H9 (cell line): ENCODE data around the gene SMYD4. TPM values are rescaled to one million over a fixed set of nuclear protein-coding genes. Genes with fewer than 3 reads are reported as not detected.

ENCODE experiments used
- DNase-seq: peaks from one replicate; pipeline ENCODE4 v3.0.0-alpha.2; 2017
- H2AFZ ChIP-seq: one replicate; pipeline ENCODE4 v1.6.1; 2013; ENCODE audit warnings: mild to moderate bottlenecking, low read length, control low read depth, moderate library complexity
- H2AK5ac ChIP-seq: 2 replicates; pipeline ENCODE4 v1.6.1; 2013; ENCODE audit warnings: low read length, control low read depth, mixed read lengths; ENCODE audit not compliant: insufficient read length
- H2BK120ac ChIP-seq: one replicate; pipeline ENCODE4 v1.6.1; 2013; ENCODE audit warnings: low read depth, mild to moderate bottlenecking, low read length, control low read depth, inconsistent platforms; ENCODE audit not compliant: poor library complexity, severe bottlenecking
- H2BK12ac ChIP-seq: 2 replicates; pipeline ENCODE4 v1.6.1; 2013; ENCODE audit warnings: low read length, control low read depth, mixed read lengths, low read depth; ENCODE audit not compliant: insufficient read length
- H2BK15ac ChIP-seq: 2 replicates; pipeline ENCODE4 v1.6.1; 2013; ENCODE audit warnings: low read depth, low read length, control low read depth
- H2BK20ac ChIP-seq: one replicate; pipeline ENCODE4 v1.6.1; 2013; ENCODE audit warnings: low read depth, mild to moderate bottlenecking, low read length, control low read depth, inconsistent platforms; ENCODE audit not compliant: poor library complexity, severe bottlenecking
- H2BK5ac ChIP-seq: 2 replicates; pipeline ENCODE4 v1.6.1; 2013; ENCODE audit warnings: low read length, control low read depth, mixed read lengths; ENCODE audit not compliant: insufficient read length
- H3K14ac ChIP-seq: 2 replicates; pipeline ENCODE4 v1.6.1; 2013; ENCODE audit warnings: low read length, control low read depth; ENCODE audit not compliant: insufficient read depth
- H3K18ac ChIP-seq: 2 replicates; pipeline ENCODE4 v1.6.1; 2013; ENCODE audit warnings: low read depth, mild to moderate bottlenecking, mixed read lengths, low read length, control low read depth; ENCODE audit not compliant: insufficient read length
- H3K23ac ChIP-seq: 2 replicates; pipeline ENCODE4 v1.6.1; 2013; ENCODE audit warnings: low read length, control low read depth, mixed read lengths, low read depth; ENCODE audit not compliant: insufficient read length
- H3K23me2 ChIP-seq: 2 replicates; pipeline ENCODE4 v1.6.1; 2013; ENCODE audit warnings: low read depth, mild to moderate bottlenecking, mixed read lengths, low read length, control low read depth; ENCODE audit not compliant: insufficient read length, poor library complexity, severe bottlenecking
- H3K27ac ChIP-seq: 2 replicates; pipeline ENCODE4 v1.5.1; 2013; ENCODE audit warnings: low read length, control low read depth, mixed read lengths, low read depth; ENCODE audit not compliant: insufficient read length
- H3K27me3 ChIP-seq: 2 replicates; pipeline ENCODE4 v1.6.1; 2013; ENCODE audit warnings: low read length, control low read depth, inconsistent platforms; ENCODE audit not compliant: insufficient read depth
- H3K4ac ChIP-seq: 2 replicates; pipeline ENCODE4 v1.6.1; 2013; ENCODE audit warnings: low read depth, mild to moderate bottlenecking, control low read depth, inconsistent platforms, low read length, moderate library complexity
- H3K4me1 ChIP-seq: 2 replicates; pipeline ENCODE4 v1.6.1; 2013; ENCODE audit warnings: low read length, control low read depth, inconsistent platforms; ENCODE audit not compliant: insufficient read depth
- H3K4me2 ChIP-seq: 2 replicates; pipeline ENCODE4 v1.6.1; 2013; ENCODE audit warnings: low read length, control low read depth, mixed read lengths; ENCODE audit not compliant: insufficient read length, insufficient read depth
- H3K56ac ChIP-seq: 2 replicates; pipeline ENCODE4 v1.6.1; 2013; ENCODE audit warnings: low read depth, mild to moderate bottlenecking, mixed read lengths, low read length, control low read depth; ENCODE audit not compliant: insufficient read length
- H3K79me1 ChIP-seq: 2 replicates; pipeline ENCODE4 v1.6.1; 2013; ENCODE audit warnings: low read depth, mild to moderate bottlenecking, moderate library complexity, low read length, control low read depth, inconsistent platforms; ENCODE audit not compliant: insufficient read depth, poor library complexity, severe bottlenecking
- H3K79me2 ChIP-seq: 2 replicates; pipeline ENCODE4 v1.6.1; 2013; ENCODE audit warnings: low read length, control low read depth, inconsistent platforms; ENCODE audit not compliant: insufficient read depth
- H3K9ac ChIP-seq: 2 replicates; pipeline ENCODE4 v1.6.1; 2013; ENCODE audit warnings: low read length, control low read depth, mixed read lengths; ENCODE audit not compliant: insufficient read length; ENCODE audit errors: extremely low read depth
- H3K9me3 ChIP-seq: one replicate; pipeline ENCODE4 v1.6.1; 2013; ENCODE audit warnings: low read depth, low read length, inconsistent platforms; ENCODE audit not compliant: control insufficient read depth
- H3T11ph ChIP-seq: one replicate; pipeline ENCODE4 v1.6.1; 2013; ENCODE audit warnings: mild to moderate bottlenecking, low read length, control low read depth, inconsistent platforms
- H4K20me1 ChIP-seq: one replicate; pipeline ENCODE4 v1.6.1; 2013; ENCODE audit not compliant: control insufficient read depth, insufficient read length, insufficient read depth
- H4K5ac ChIP-seq: 2 replicates; pipeline ENCODE4 v1.6.1; 2013; ENCODE audit warnings: low read depth, mild to moderate bottlenecking, mixed read lengths, low read length, control low read depth; ENCODE audit not compliant: insufficient read length
- H4K8ac ChIP-seq: replicated peaks from 2 replicates; pipeline ENCODE4 v1.6.1; 2013; ENCODE audit warnings: low read length, control low read depth, mixed read lengths, low read depth; ENCODE audit not compliant: insufficient read length
- H4K91ac ChIP-seq: 2 replicates; pipeline ENCODE4 v1.6.1; 2013; ENCODE audit warnings: low read depth, mild to moderate bottlenecking, moderate library complexity, mixed read lengths, low read length, control low read depth; ENCODE audit not compliant: insufficient read length
- H3K27ac Mint-ChIP-seq, 3 experiments: 2 replicates in 2 of 3; 3 replicates in 1 of 3; pipeline ENCODE4 v1.8.0; 2020 to 2021; ENCODE audit warnings: mixed read lengths in 3 of 3, mild to moderate bottlenecking in 1 of 3, moderate library complexity in 1 of 3
- H3K27me3 Mint-ChIP-seq: 2 replicates; pipeline ENCODE4 v1.8.0; 2021; ENCODE audit warnings: low read depth, mild to moderate bottlenecking, moderate library complexity, mixed read lengths
- H3K36me3 Mint-ChIP-seq, 3 experiments: 2 replicates in 2 of 3; 3 replicates in 1 of 3; pipeline ENCODE4 v1.8.0; 2020 to 2021; ENCODE audit warnings: low read depth in 3 of 3, mixed read lengths in 3 of 3; ENCODE audit not compliant: insufficient read depth in 1 of 3
- H3K4me1 Mint-ChIP-seq, 2 experiments: 2 replicates each; pipeline ENCODE4 v1.8.0; 2020; ENCODE audit warnings: mixed read lengths in 2 of 2
- H3K4me3 Mint-ChIP-seq, 2 experiments: 2 replicates in 1 of 2; 3 replicates in 1 of 2; pipeline ENCODE4 v1.8.0; 2020 to 2021; ENCODE audit warnings: mild to moderate bottlenecking in 2 of 2, mixed read lengths in 2 of 2, moderate library complexity in 1 of 2
- H3K9me3 Mint-ChIP-seq, 2 experiments: 2 replicates in 1 of 2; 3 replicates in 1 of 2; pipeline ENCODE4 v1.8.0; 2020; ENCODE audit warnings: mild to moderate bottlenecking in 2 of 2, mixed read lengths in 2 of 2, moderate library complexity in 1 of 2
- WGBS: extraction: QIAGEN DNeasy Blood & Tissue Kit; methylation state at CpG from one replicate; pipeline ENCODE4 v1.1.7; 2013; ENCODE audit warnings: missing lambda C conversion rate, low lambda C conversion rate, mixed read lengths; ENCODE audit not compliant: insufficient read length; ENCODE audit errors: extremely low coverage; 5-methylcytosine and 5-hydroxymethylcytosine counted together
- total RNA-seq: library from RNA; stranded (reverse); gene quantifications from 2 replicates; pipeline ENCODE4 v1.2.1, GENCODE V29; 2021
- TF ChIP-seq, protein P1 (sequence below): fragments of 200-600 bp; sonication (generic); conservative IDR thresholded peaks from 3 replicates; pipeline ENCODE4 v1.8.0; 2021; ENCODE audit warnings: antibody characterized with exemption, mild to moderate bottlenecking

Gene SMYD4
- total RNA-seq, 1 experiment from 2014 or later = 28.8 TPM

DNA sequence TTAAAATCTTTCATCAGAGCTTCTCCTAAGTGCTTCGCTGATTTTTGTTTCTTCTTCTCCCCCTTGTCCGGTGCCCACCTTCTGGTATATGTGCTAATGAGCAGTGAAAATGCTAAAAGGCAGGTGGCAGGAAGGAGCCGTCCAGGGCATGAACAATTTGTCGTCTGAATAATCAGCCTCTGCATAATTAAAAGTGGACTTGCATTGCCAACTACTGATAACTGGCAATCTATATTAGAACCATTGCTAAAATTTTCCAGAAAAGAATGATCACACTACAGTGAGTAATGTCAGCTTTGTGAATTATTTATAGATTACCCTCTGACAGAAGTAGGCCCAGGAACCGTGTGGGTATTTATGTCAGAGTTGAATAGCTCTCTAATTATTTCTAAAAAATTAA lies 39.8 kb downstream of the SMYD4 start:
- no peak overlapping the region for H3K18ac ChIP-seq
- no peaks in the 10 kb centered on the region for H3K4me1 ChIP-seq
- Mint-ChIP-seq H3K27ac (no peak overlapping the region), H3K4me3 (no peak overlapping the region), H3K36me3 (peaks cover 10 to 42% (median 29%) of the 10 kb centered on the region in 3 experiments; a peak in 6 of 7 replicates), H3K9me3 (no peaks in the 10 kb centered on the region), H3K27me3 (no peaks in the 10 kb centered on the region), H3K4me1 (no peaks in the 10 kb centered on the region)
- H2BK15ac ChIP-seq = no peak overlapping the region
- no peak overlapping the region for H3K4ac ChIP-seq
- no peak overlapping the region for H2BK5ac ChIP-seq
- no peak overlapping the region for H3K14ac ChIP-seq
- DNase-seq = no peak
- no peaks in the 10 kb centered on the region for H3K79me2 ChIP-seq
- H3K4me2 ChIP-seq = no peak overlapping the region
- WGBS = no CpG with 5 or more reads among the region's 5 CpGs
- no peaks in the 10 kb centered on the region for H4K20me1 ChIP-seq
- no peaks in the 10 kb centered on the region for H3K79me1 ChIP-seq
- H2BK20ac ChIP-seq = no peak overlapping the region
- no peak overlapping the region for H4K91ac ChIP-seq
- no peak overlapping the region for H4K8ac ChIP-seq
- H2AFZ ChIP-seq = no peak overlapping the region
- H3K9ac ChIP-seq = no peak overlapping the region
- no peak overlapping the region for H4K5ac ChIP-seq
- no peak overlapping the region for H3K27ac ChIP-seq
- H3K56ac ChIP-seq = no peak overlapping the region
- no peaks in the 10 kb centered on the region for H3K9me3 ChIP-seq
- no peaks in the 10 kb centered on the region for H3K27me3 ChIP-seq
- H2BK12ac ChIP-seq = no peak overlapping the region
- no peak overlapping the region for H3T11ph ChIP-seq
- H2BK120ac ChIP-seq = no peak overlapping the region
- TF ChIP-seq, protein P1, sequence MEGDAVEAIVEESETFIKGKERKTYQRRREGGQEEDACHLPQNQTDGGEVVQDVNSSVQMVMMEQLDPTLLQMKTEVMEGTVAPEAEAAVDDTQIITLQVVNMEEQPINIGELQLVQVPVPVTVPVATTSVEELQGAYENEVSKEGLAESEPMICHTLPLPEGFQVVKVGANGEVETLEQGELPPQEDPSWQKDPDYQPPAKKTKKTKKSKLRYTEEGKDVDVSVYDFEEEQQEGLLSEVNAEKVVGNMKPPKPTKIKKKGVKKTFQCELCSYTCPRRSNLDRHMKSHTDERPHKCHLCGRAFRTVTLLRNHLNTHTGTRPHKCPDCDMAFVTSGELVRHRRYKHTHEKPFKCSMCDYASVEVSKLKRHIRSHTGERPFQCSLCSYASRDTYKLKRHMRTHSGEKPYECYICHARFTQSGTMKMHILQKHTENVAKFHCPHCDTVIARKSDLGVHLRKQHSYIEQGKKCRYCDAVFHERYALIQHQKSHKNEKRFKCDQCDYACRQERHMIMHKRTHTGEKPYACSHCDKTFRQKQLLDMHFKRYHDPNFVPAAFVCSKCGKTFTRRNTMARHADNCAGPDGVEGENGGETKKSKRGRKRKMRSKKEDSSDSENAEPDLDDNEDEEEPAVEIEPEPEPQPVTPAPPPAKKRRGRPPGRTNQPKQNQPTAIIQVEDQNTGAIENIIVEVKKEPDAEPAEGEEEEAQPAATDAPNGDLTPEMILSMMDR = no peak
- H3K23me2 ChIP-seq = no peaks in the 10 kb centered on the region
- H3K23ac ChIP-seq = no peak overlapping the region
- H2AK5ac ChIP-seq = no peak overlapping the region
